WTC11 (cell line): ENCODE data around the gene RABGAP1.

Experiments
- ATF2 ChIP-seq: sonication (generic); formaldehyde crosslinking; IDR thresholded peaks from 2 replicates; pipeline ENCODE4 v1.8.1; 2022; ENCODE audit warnings: low read depth, missing genetic modification reagents, borderline replicate concordance
- CTCF ChIP-seq: fragments of 200-600 bp; IDR thresholded peaks from 2 replicates; pipeline ENCODE4 v1.8.0; 2022; ENCODE audit warnings: antibody characterized with exemption
- ELF4 ChIP-seq: sonication (generic); formaldehyde crosslinking; IDR thresholded peaks from 2 replicates; pipeline ENCODE4 v1.8.1; 2022; ENCODE audit warnings: low read depth, mild to moderate bottlenecking, moderate library complexity, missing genetic modification reagents
- JUN ChIP-seq: sonication (generic); formaldehyde crosslinking; IDR thresholded peaks from 2 replicates; pipeline ENCODE4 v1.8.0; 2023; ENCODE audit warnings: mild to moderate bottlenecking, missing genetic modification reagents
- NR3C1 ChIP-seq: sonication (generic); formaldehyde crosslinking; conservative IDR thresholded peaks from 2 replicates; pipeline ENCODE4 v1.8.1; 2023; ENCODE audit warnings: low read depth, mild to moderate bottlenecking, missing genetic modification reagents
- TCF7 ChIP-seq: sonication (generic); formaldehyde crosslinking; IDR thresholded peaks from 2 replicates; pipeline ENCODE4 v1.8.0; 2022; ENCODE audit warnings: mild to moderate bottlenecking, low read depth, missing genetic modification reagents, moderate library complexity
- USF1 ChIP-seq: sonication (generic); formaldehyde crosslinking; IDR thresholded peaks from 2 replicates; pipeline ENCODE4 v1.8.0; 2022; ENCODE audit warnings: mild to moderate bottlenecking, missing genetic modification reagents
- ZNF416 ChIP-seq: fragments of 250-450 bp; sonication (Bioruptor Pico); IDR thresholded peaks from 2 replicates; pipeline ENCODE4 v1.9.0; 2021; ENCODE audit warnings: mild to moderate bottlenecking, inconsistent platforms
- ZNF423 ChIP-seq: fragments of 250-450 bp; sonication (Bioruptor Pico); IDR thresholded peaks from 2 replicates; pipeline ENCODE4 v2.1.2; 2022; ENCODE audit warnings: mild to moderate bottlenecking, moderate library complexity

- no peak for TF ChIP-seq ZNF416 (CRISPR knock-in tag)
- no peak for TF ChIP-seq CTCF
- no peak for TF ChIP-seq NR3C1
- TF ChIP-seq ZNF423 (CRISPR knock-in tag), result no peak
- no peak for TF ChIP-seq USF1
- no peak for TF ChIP-seq JUN (CRISPR knock-in tag)
- TF ChIP-seq ELF4 (CRISPR knock-in tag), result no peak
- no peak for TF ChIP-seq ATF2 (CRISPR knock-in tag)
- TF ChIP-seq TCF7 (CRISPR knock-in tag), result no peak
Measured at GRCh38 chr9:123120131-123120530, 179.3 kb downstream of the RABGAP1 start.
